ENCODE results near the gene USP50. TPM values are rescaled to one million over a fixed set of nuclear protein-coding genes. Genes with fewer than 3 reads are reported as not detected.

USP50 gene
- total RNA-seq, 1 experiment from 2014 or later, result not detected

DNA sequence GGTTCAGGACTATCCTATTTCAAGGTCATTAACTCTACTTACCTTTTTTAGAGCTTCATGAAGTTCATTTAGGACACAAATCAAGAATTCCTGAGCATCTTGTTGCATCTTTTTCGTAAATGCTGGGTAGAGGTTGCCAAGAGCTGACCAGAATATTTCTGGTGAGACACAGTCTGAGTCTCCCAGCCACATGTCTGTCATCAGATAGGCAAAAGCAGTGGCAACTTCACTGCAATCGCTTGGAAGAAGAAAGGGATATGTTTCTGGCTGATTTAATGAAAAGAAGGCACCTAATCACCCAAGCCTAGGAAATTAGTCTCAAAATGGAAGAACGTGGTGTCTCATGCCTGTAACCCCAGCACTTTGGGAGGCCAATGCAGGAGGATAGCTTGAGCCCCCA lies 2.9 kb downstream of the USP50 start:
- no peaks in the 10 kb centered on the region for H3K79me1 ChIP-seq (ENCODE audit: insufficient read depth, low read depth, low read length, poor library complexity, severe bottlenecking)
- H2AFZ ChIP-seq (ENCODE audit: low read length), result no peak overlapping the region
- no peak overlapping the region for H2BK15ac ChIP-seq (ENCODE audit: low read depth, low read length)
- TF ChIP-seq, protein P1, sequence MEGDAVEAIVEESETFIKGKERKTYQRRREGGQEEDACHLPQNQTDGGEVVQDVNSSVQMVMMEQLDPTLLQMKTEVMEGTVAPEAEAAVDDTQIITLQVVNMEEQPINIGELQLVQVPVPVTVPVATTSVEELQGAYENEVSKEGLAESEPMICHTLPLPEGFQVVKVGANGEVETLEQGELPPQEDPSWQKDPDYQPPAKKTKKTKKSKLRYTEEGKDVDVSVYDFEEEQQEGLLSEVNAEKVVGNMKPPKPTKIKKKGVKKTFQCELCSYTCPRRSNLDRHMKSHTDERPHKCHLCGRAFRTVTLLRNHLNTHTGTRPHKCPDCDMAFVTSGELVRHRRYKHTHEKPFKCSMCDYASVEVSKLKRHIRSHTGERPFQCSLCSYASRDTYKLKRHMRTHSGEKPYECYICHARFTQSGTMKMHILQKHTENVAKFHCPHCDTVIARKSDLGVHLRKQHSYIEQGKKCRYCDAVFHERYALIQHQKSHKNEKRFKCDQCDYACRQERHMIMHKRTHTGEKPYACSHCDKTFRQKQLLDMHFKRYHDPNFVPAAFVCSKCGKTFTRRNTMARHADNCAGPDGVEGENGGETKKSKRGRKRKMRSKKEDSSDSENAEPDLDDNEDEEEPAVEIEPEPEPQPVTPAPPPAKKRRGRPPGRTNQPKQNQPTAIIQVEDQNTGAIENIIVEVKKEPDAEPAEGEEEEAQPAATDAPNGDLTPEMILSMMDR (conservative IDR thresholded peaks at IDR 0.05), result no peak
- H2AK5ac ChIP-seq (ENCODE audit: insufficient read length, low read length), result no peak overlapping the region
- no peak overlapping the region for H2BK12ac ChIP-seq (ENCODE audit: insufficient read length, low read depth, low read length)
- Mint-ChIP-seq H3K4me1 (peaks cover 4% of the 10 kb centered on the region in 2 experiments), H3K36me3 (ENCODE audit: insufficient read depth in 1 of 3, low read depth in 3 of 3) (no peaks in the 10 kb centered on the region), H3K27me3 (ENCODE audit: low read depth) (no peaks in the 10 kb centered on the region), H3K4me3 (no peak overlapping the region), H3K9me3 (no peaks in the 10 kb centered on the region), H3K27ac (no peak overlapping the region)
- no peak overlapping the region for H4K91ac ChIP-seq (ENCODE audit: insufficient read length, low read depth, low read length)
- H2BK120ac ChIP-seq (ENCODE audit: low read depth, low read length, poor library complexity, severe bottlenecking), result no peak overlapping the region
- H3K79me2 ChIP-seq (ENCODE audit: insufficient read depth, low read length), result no peaks in the 10 kb centered on the region
- no peaks in the 10 kb centered on the region for H3K27me3 ChIP-seq (ENCODE audit: insufficient read depth, low read length)
- H3K9ac ChIP-seq (ENCODE audit: extremely low read depth, insufficient read length, low read length), result no peak overlapping the region
- no peak overlapping the region for H4K8ac ChIP-seq (replicated peaks; ENCODE audit: insufficient read length, low read depth, low read length)
- no peak overlapping the region for H3K4ac ChIP-seq (ENCODE audit: low read depth, low read length)
- H3K4me2 ChIP-seq (ENCODE audit: insufficient read depth, insufficient read length, low read length), result no peak overlapping the region
- no peak overlapping the region for H3K27ac ChIP-seq (ENCODE audit: insufficient read length, low read depth, low read length)
- no peak overlapping the region for H3K14ac ChIP-seq (ENCODE audit: insufficient read depth, low read length)
- H3K4me1 ChIP-seq (ENCODE audit: insufficient read depth, low read length), result no peaks in the 10 kb centered on the region; the same call in 1 of the 2 replicates
- no peak for DNase-seq
- H2BK20ac ChIP-seq (ENCODE audit: low read depth, low read length, poor library complexity, severe bottlenecking), result no peak overlapping the region
- H3K56ac ChIP-seq (ENCODE audit: insufficient read length, low read depth, low read length), result no peak overlapping the region
- H2BK5ac ChIP-seq (ENCODE audit: insufficient read length, low read length), result no peak overlapping the region
- H3K18ac ChIP-seq (ENCODE audit: insufficient read length, low read depth, low read length), result no peak overlapping the region
- H3K23ac ChIP-seq (ENCODE audit: insufficient read length, low read depth, low read length), result no peak overlapping the region
- no peaks in the 10 kb centered on the region for H3K23me2 ChIP-seq (ENCODE audit: insufficient read length, low read depth, low read length, poor library complexity, severe bottlenecking)
- no CpG with 5 or more reads among the region's 3 CpGs for WGBS (ENCODE audit: extremely low coverage, insufficient read length, low lambda C conversion rate)
- H3T11ph ChIP-seq (ENCODE audit: low read length), result no peak overlapping the region
- H3K9me3 ChIP-seq (ENCODE audit: control insufficient read depth, low read depth, low read length), result no peaks in the 10 kb centered on the region
- H4K5ac ChIP-seq (ENCODE audit: insufficient read length, low read depth, low read length), result no peak overlapping the region
- no peaks in the 10 kb centered on the region for H4K20me1 ChIP-seq (ENCODE audit: control insufficient read depth, insufficient read depth, insufficient read length)

Data from H9 (cell line).